ENCODE measurements around the gene MINK1. TPM values are rescaled to one million over a fixed set of nuclear protein-coding genes. Genes with fewer than 3 reads are reported as not detected.

MINK1 gene
- total RNA-seq, 1 experiment from 2014 or later = 20.0 TPM

GRCh38 chr17:4938069-4938491 lies 104.9 kb downstream of the MINK1 start:
- DNase-seq (ENCODE audit: low read depth in 1 of 2, low spot score in 2 of 2) = no peak
- H3K4me3 ChIP-seq = no peak overlapping the region
- H3K36me3 ChIP-seq = peaks cover 43% of the 10 kb centered on the region
- peaks cover 34% of the 10 kb centered on the region for H3K4me1 ChIP-seq (replicated peaks)
- no peaks in the 10 kb centered on the region for H3K27me3 ChIP-seq (replicated peaks)
- no peaks in the 10 kb centered on the region for H3K9me3 ChIP-seq (replicated peaks)
- no peak overlapping the region for H3K27ac ChIP-seq

- Histone ChIP-seq H3K9me3 (replicated peaks) (no peaks in the 10 kb centered on the region), H3K4me3 (peak overlapping the region; percentile 59), H3K36me3 (peaks cover 51% of the 10 kb centered on the region), H3K27ac (no peak overlapping the region), H3K4me1 (replicated peaks) (peaks cover 28% of the 10 kb centered on the region), H3K27me3 (replicated peaks) (no peaks in the 10 kb centered on the region)
- peak in 1 of 2 experiments; percentile 14 for DNase-seq (ENCODE audit: low read depth in 1 of 2, low spot score in 2 of 2)
These were observed 105.8 kb downstream of the MINK1 start for GRCh38 chr17:4938688-4939545.

- Histone ChIP-seq H3K9me3 (replicated peaks) (no peaks in the 10 kb centered on the region), H3K27me3 (replicated peaks) (no peaks in the 10 kb centered on the region), H3K4me3 (peak overlapping the region; percentile 59), H3K4me1 (replicated peaks) (peaks cover 26% of the 10 kb centered on the region), H3K36me3 (peaks cover 57% of the 10 kb centered on the region), H3K27ac (no peak overlapping the region)
- DNase-seq (ENCODE audit: low read depth in 1 of 2, low spot score in 2 of 2) = no peak
These were observed 106.3 kb downstream of the MINK1 start for GRCh38 chr17:4939546-4939795.

- Histone ChIP-seq H3K4me1 (replicated peaks) (peaks cover 29% of the 10 kb centered on the region), H3K36me3 (peaks cover 62% of the 10 kb centered on the region), H3K27me3 (replicated peaks) (no peaks in the 10 kb centered on the region), H3K27ac (peak within 1 kb of the TSS; percentile 79), H3K4me3 (peak within 1 kb of the TSS; percentile 59), H3K9me3 (replicated peaks) (no peaks in the 10 kb centered on the region)
- DNase-seq (ENCODE audit: low read depth in 1 of 2, low spot score in 2 of 2) = peak; percentile 97 to 99
These were observed 106.8 kb downstream of the MINK1 start, which contains the start of the genes RNF167 and SLC25A11 for GRCh38 chr17:4939796-4940554. Gene RNF167 (plus strand): TSS chr17:4940268. CDS start chr17:4940910, 642 bp downstream. Gene SLC25A11 (minus strand): TSS chr17:4940046. CDS start chr17:4939910, 136 bp downstream.

GRCh38 chr17:4940555-4941318 lies 107.6 kb downstream of the MINK1 start:
- H3K27ac ChIP-seq = peak overlapping the region; percentile 79
- peaks cover 37% of the 10 kb centered on the region for H3K4me1 ChIP-seq (replicated peaks)
- peak overlapping the region; percentile 59 for H3K4me3 ChIP-seq
- H3K36me3 ChIP-seq = peaks cover 69% of the 10 kb centered on the region
- no peaks in the 10 kb centered on the region for H3K27me3 ChIP-seq (replicated peaks)
- no peaks in the 10 kb centered on the region for H3K9me3 ChIP-seq (replicated peaks)
- no peak for DNase-seq (ENCODE audit: low read depth in 1 of 2, low spot score in 2 of 2)

GRCh38 chr17:4941319-4941610 lies 108.1 kb downstream of the MINK1 start:
- peaks cover 75% of the 10 kb centered on the region for H3K36me3 ChIP-seq
- H3K4me3 ChIP-seq = peak overlapping the region; percentile 59
- H3K4me1 ChIP-seq (replicated peaks) = peaks cover 41% of the 10 kb centered on the region
- no peak for DNase-seq (ENCODE audit: low read depth in 1 of 2, low spot score in 2 of 2)
- H3K9me3 ChIP-seq (replicated peaks) = no peaks in the 10 kb centered on the region
- H3K27ac ChIP-seq = no peak overlapping the region
- no peaks in the 10 kb centered on the region for H3K27me3 ChIP-seq (replicated peaks)

- peaks cover 82% of the 10 kb centered on the region for H3K36me3 ChIP-seq
- H3K4me1 ChIP-seq (replicated peaks) = peaks cover 43% of the 10 kb centered on the region
- H3K27me3 ChIP-seq (replicated peaks) = no peaks in the 10 kb centered on the region
- no peaks in the 10 kb centered on the region for H3K9me3 ChIP-seq (replicated peaks)
- DNase-seq (ENCODE audit: low read depth in 1 of 2, low spot score in 2 of 2) = no peak
- no peak overlapping the region for H3K4me3 ChIP-seq
- no peak overlapping the region for H3K27ac ChIP-seq
These were observed 109.8 kb downstream of the MINK1 start for GRCh38 chr17:4942760-4943508.

- Histone ChIP-seq H3K27ac (no peak overlapping the region), H3K4me3 (no peak overlapping the region), H3K4me1 (replicated peaks) (peaks cover 43% of the 10 kb centered on the region), H3K36me3 (peaks cover 76% of the 10 kb centered on the region), H3K9me3 (replicated peaks) (no peaks in the 10 kb centered on the region), H3K27me3 (replicated peaks) (no peaks in the 10 kb centered on the region)
- no peak for DNase-seq (ENCODE audit: low read depth in 1 of 2, low spot score in 2 of 2)
These were observed 111.0 kb downstream of the MINK1 start for GRCh38 chr17:4944163-4944553.

GRCh38 chr17:4944554-4945175 lies 111.5 kb downstream of the MINK1 start:
- H3K27ac ChIP-seq = peak overlapping the region; percentile 50
- H3K9me3 ChIP-seq (replicated peaks) = no peaks in the 10 kb centered on the region
- no peak for DNase-seq (ENCODE audit: low read depth in 1 of 2, low spot score in 2 of 2)
- H3K4me1 ChIP-seq (replicated peaks) = peaks cover 48% of the 10 kb centered on the region
- H3K27me3 ChIP-seq (replicated peaks) = no peaks in the 10 kb centered on the region
- no peak overlapping the region for H3K4me3 ChIP-seq
- H3K36me3 ChIP-seq = peaks cover 76% of the 10 kb centered on the region

GRCh38 chr17:4945176-4945943 lies 112.2 kb downstream of the MINK1 start:
- Histone ChIP-seq H3K36me3 (peaks cover 76% of the 10 kb centered on the region), H3K4me1 (replicated peaks) (peaks cover 54% of the 10 kb centered on the region), H3K27me3 (replicated peaks) (no peaks in the 10 kb centered on the region), H3K27ac (peak overlapping the region; percentile 50), H3K4me3 (peak overlapping the region; percentile 92), H3K9me3 (replicated peaks) (no peaks in the 10 kb centered on the region)
- DNase-seq (ENCODE audit: low read depth in 1 of 2, low spot score in 2 of 2) = peak; percentile 76 to 92

- peaks cover 72% of the 10 kb centered on the region for H3K36me3 ChIP-seq
- DNase-seq (ENCODE audit: low read depth in 1 of 2, low spot score in 2 of 2) = no peak
- H3K27ac ChIP-seq = no peak overlapping the region
- H3K9me3 ChIP-seq (replicated peaks) = no peaks in the 10 kb centered on the region
- H3K4me1 ChIP-seq (replicated peaks) = peaks cover 55% of the 10 kb centered on the region
- peak overlapping the region; percentile 92 for H3K4me3 ChIP-seq
- H3K27me3 ChIP-seq (replicated peaks) = no peaks in the 10 kb centered on the region
These were observed 112.8 kb downstream of the MINK1 start for GRCh38 chr17:4945944-4946280.

GRCh38 chr17:4946312-4946976 lies 113.3 kb downstream of the MINK1 start:
- Histone ChIP-seq H3K9me3 (replicated peaks) (no peaks in the 10 kb centered on the region), H3K27ac (no peak overlapping the region; the same call in 1 of the 2 replicates), H3K27me3 (replicated peaks) (no peaks in the 10 kb centered on the region), H3K36me3 (peaks cover 66% of the 10 kb centered on the region), H3K4me1 (replicated peaks) (peaks cover 55% of the 10 kb centered on the region), H3K4me3 (peak overlapping the region; percentile 92)
- DNase-seq (ENCODE audit: low read depth in 1 of 2, low spot score in 2 of 2) = no peak

Measured in SJSA1 (cell line).